ENCODE data around the gene PRDX5.

DNA sequence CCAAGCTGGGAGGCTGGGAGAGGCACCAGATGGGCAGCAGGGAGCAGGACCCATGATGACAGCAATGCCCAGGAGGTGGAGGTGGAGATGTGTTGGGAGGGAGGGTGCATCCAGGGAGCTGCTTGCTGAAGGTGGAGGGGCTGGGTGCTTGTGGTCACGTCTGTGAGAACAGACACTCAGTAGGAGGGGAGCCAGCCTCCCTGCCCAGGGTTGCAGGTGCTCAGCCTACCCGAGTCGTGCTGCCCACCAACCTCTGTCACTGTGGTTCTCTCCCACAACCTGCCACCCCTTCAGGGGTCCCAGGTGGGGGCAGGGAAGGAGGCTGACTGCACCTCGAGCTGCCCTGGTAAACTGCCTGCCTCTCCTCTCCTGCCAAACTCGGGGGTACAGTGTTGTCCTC lies 5.5 kb downstream of the PRDX5 start:
- TF ChIP-seq, protein P1, sequence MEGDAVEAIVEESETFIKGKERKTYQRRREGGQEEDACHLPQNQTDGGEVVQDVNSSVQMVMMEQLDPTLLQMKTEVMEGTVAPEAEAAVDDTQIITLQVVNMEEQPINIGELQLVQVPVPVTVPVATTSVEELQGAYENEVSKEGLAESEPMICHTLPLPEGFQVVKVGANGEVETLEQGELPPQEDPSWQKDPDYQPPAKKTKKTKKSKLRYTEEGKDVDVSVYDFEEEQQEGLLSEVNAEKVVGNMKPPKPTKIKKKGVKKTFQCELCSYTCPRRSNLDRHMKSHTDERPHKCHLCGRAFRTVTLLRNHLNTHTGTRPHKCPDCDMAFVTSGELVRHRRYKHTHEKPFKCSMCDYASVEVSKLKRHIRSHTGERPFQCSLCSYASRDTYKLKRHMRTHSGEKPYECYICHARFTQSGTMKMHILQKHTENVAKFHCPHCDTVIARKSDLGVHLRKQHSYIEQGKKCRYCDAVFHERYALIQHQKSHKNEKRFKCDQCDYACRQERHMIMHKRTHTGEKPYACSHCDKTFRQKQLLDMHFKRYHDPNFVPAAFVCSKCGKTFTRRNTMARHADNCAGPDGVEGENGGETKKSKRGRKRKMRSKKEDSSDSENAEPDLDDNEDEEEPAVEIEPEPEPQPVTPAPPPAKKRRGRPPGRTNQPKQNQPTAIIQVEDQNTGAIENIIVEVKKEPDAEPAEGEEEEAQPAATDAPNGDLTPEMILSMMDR (IDR thresholded peaks at IDR 0.05), result no peak
- TF ChIP-seq POLR2A (IDR thresholded peaks at IDR 0.05) (no peak), POLR2AphosphoS5 (IDR thresholded peaks at IDR 0.05) (no peak), EP300 (IDR thresholded peaks at IDR 0.05) (no peak)

All from upper lobe of left lung (tissue), 4 donors.